Trophoblast cell (in vitro differentiated cells and primary cell): ENCODE results near the gene VAV3.

Experiments used
- DNase-seq, 2 donors: peaks; one replicate each; pipeline ENCODE4 v3.0.0-alpha.2; 2016
- H2AFZ ChIP-seq: 2 replicates; pipeline ENCODE4 v1.6.1; 2013; ENCODE audit warnings: low read length, moderate library complexity, mild to moderate bottlenecking; ENCODE audit not compliant: insufficient read depth, poor library complexity
- H2AK5ac ChIP-seq: 2 replicates; pipeline ENCODE4 v1.6.1; 2013; ENCODE audit warnings: mild to moderate bottlenecking, low read length
- H2BK120ac ChIP-seq: 2 replicates; pipeline ENCODE4 v1.6.1; 2013; ENCODE audit warnings: low read length, mild to moderate bottlenecking, moderate library complexity; ENCODE audit not compliant: insufficient read depth, poor library complexity
- H2BK12ac ChIP-seq: 2 replicates; pipeline ENCODE4 v1.6.1; 2013; ENCODE audit warnings: mild to moderate bottlenecking, low read length, moderate library complexity
- H2BK5ac ChIP-seq: 2 replicates; pipeline ENCODE4 v1.6.1; 2013; ENCODE audit warnings: low read length, low read depth, moderate library complexity, mild to moderate bottlenecking; ENCODE audit not compliant: poor library complexity
- H3K14ac ChIP-seq: 2 replicates; pipeline ENCODE4 v1.6.1; 2013; ENCODE audit warnings: mild to moderate bottlenecking, low read length
- H3K18ac ChIP-seq: 2 replicates; pipeline ENCODE4 v1.6.1; 2013; ENCODE audit warnings: mild to moderate bottlenecking, low read length
- H3K23ac ChIP-seq: 2 replicates; pipeline ENCODE4 v1.6.1; 2013; ENCODE audit warnings: low read length
- H3K27ac ChIP-seq: 2 replicates; pipeline ENCODE4 v1.5.1; 2013; ENCODE audit warnings: low read depth, mild to moderate bottlenecking, inconsistent platforms, low read length, moderate library complexity
- H3K27me3 ChIP-seq: 2 replicates; pipeline ENCODE4 v1.6.1; 2013; ENCODE audit warnings: inconsistent platforms, mild to moderate bottlenecking, low read length, moderate library complexity; ENCODE audit not compliant: insufficient read depth
- H3K36me3 ChIP-seq, 2 experiments: 1 replicate in 1 of 2; 2 replicates in 1 of 2; pipeline ENCODE4 v1.6.1; 2013; ENCODE audit warnings: low read length in 2 of 2, mild to moderate bottlenecking in 2 of 2, moderate library complexity in 1 of 2; ENCODE audit not compliant: insufficient read depth in 2 of 2, control insufficient read depth in 1 of 2
- H3K4ac ChIP-seq: 2 replicates; pipeline ENCODE4 v1.6.1; 2013; ENCODE audit warnings: low read depth, mild to moderate bottlenecking, low read length, moderate library complexity
- H3K4me1 ChIP-seq, 2 experiments: 1 replicate in 1 of 2; 2 replicates in 1 of 2; pipeline ENCODE4 v1.6.1; 2013; ENCODE audit warnings: low read length in 2 of 2, mild to moderate bottlenecking in 2 of 2, moderate library complexity in 1 of 2; ENCODE audit not compliant: insufficient read depth in 2 of 2, control insufficient read depth in 1 of 2
- H3K4me2 ChIP-seq: 2 replicates; pipeline ENCODE4 v1.6.1; 2013; ENCODE audit warnings: inconsistent platforms, mild to moderate bottlenecking, low read length, moderate library complexity
- H3K4me3 ChIP-seq: 2 replicates; pipeline ENCODE4 v1.5.1; 2013; ENCODE audit warnings: mild to moderate bottlenecking, low read depth, low read length, inconsistent platforms
- H3K79me1 ChIP-seq: one replicate; pipeline ENCODE4 v1.6.1; 2013; ENCODE audit warnings: low read length
- H3K79me2 ChIP-seq: 2 replicates; pipeline ENCODE4 v1.6.1; 2013; ENCODE audit warnings: low read length, mild to moderate bottlenecking; ENCODE audit not compliant: control insufficient read depth, insufficient read depth, poor library complexity
- H3K9ac ChIP-seq: 2 replicates; pipeline ENCODE4 v1.6.1; 2013; ENCODE audit warnings: mild to moderate bottlenecking, low read length
- H3K9me3 ChIP-seq: 2 replicates; pipeline ENCODE4 v1.6.1; 2013; ENCODE audit warnings: low read depth, mild to moderate bottlenecking, control low read depth, inconsistent platforms, low read length; ENCODE audit not compliant: insufficient read depth
- H4K12ac ChIP-seq: 2 replicates; pipeline ENCODE4 v1.6.1; 2013; ENCODE audit warnings: low read depth, mild to moderate bottlenecking, low read length, moderate library complexity
- H4K8ac ChIP-seq: 2 replicates; pipeline ENCODE4 v1.6.1; 2013; ENCODE audit warnings: low read depth, mild to moderate bottlenecking, low read length, moderate library complexity
- H4K91ac ChIP-seq: one replicate; pipeline ENCODE4 v1.6.1; 2013; ENCODE audit warnings: low read depth, mild to moderate bottlenecking, low read length, moderate library complexity
- WGBS: extraction: QIAGEN DNeasy Blood & Tissue Kit; methylation state at CpG from one replicate; pipeline ENCODE4 v1.1.7; 2013; ENCODE audit warnings: missing lambda C conversion rate; ENCODE audit not compliant: insufficient read length, insufficient coverage; ENCODE audit errors: extremely low coverage; 5-methylcytosine and 5-hydroxymethylcytosine counted together

Gene VAV3

GRCh38 chr1:107785496-107786202, 179.3 kb downstream of the VAV3 start:
- DNase-seq, result no peak
- Histone ChIP-seq H3K9me3 (no peaks in the 10 kb centered on the region), H3K9ac (no peak overlapping the region), H3K4me3 (no peak overlapping the region), H4K91ac (no peak overlapping the region), H3K18ac (no peak overlapping the region), H3K27ac (no peak overlapping the region), H3K79me1 (no peaks in the 10 kb centered on the region), H3K14ac (no peak overlapping the region), H2AK5ac (no peak overlapping the region), H3K4ac (no peak overlapping the region), H2AFZ (no peak overlapping the region), H4K8ac (no peak overlapping the region), H3K4me2 (no peak overlapping the region), H3K79me2 (no peaks in the 10 kb centered on the region), H2BK12ac (no peak overlapping the region), H3K4me1 (no peaks in the 10 kb centered on the region), H2BK120ac (no peak overlapping the region), H3K27me3 (no peaks in the 10 kb centered on the region), H4K12ac (no peak overlapping the region), H2BK5ac (no peak overlapping the region), H3K36me3 (peaks cover 0 to 2% of the 10 kb centered on the region in 2 experiments), H3K23ac (no peak overlapping the region)
- 100% methylated on average over 1 of the region's 3 CpGs for WGBS

- Histone ChIP-seq H3K4ac (no peak overlapping the region), H3K36me3 (no peaks in the 10 kb centered on the region), H2BK12ac (no peak overlapping the region), H3K14ac (no peak overlapping the region), H3K27me3 (no peaks in the 10 kb centered on the region), H4K8ac (no peak overlapping the region), H3K27ac (no peak overlapping the region), H3K9me3 (no peaks in the 10 kb centered on the region), H2AFZ (no peak overlapping the region), H3K4me3 (no peak overlapping the region), H3K9ac (no peak overlapping the region), H4K12ac (no peak overlapping the region), H2BK120ac (no peak overlapping the region), H3K79me2 (no peaks in the 10 kb centered on the region), H2BK5ac (no peak overlapping the region), H3K4me2 (no peak overlapping the region), H3K23ac (no peak overlapping the region), H3K79me1 (no peaks in the 10 kb centered on the region), H2AK5ac (no peak overlapping the region), H3K4me1 (no peaks in the 10 kb centered on the region), H3K18ac (no peak overlapping the region), H4K91ac (no peak overlapping the region)
- WGBS, result no CpG with 5 or more reads among the region's 6 CpGs
- peak; percentile 34 to 83 for DNase-seq
Observed at GRCh38 chr1:107782217-107782845, 182.6 kb downstream of the VAV3 start.

- Histone ChIP-seq H3K27ac (no peak overlapping the region), H3K4ac (no peak overlapping the region), H4K91ac (no peak overlapping the region), H3K23ac (no peak overlapping the region), H3K9me3 (no peaks in the 10 kb centered on the region), H4K12ac (no peak overlapping the region), H2AFZ (no peak overlapping the region), H3K27me3 (no peaks in the 10 kb centered on the region), H3K14ac (no peak overlapping the region), H3K9ac (no peak overlapping the region), H2AK5ac (no peak overlapping the region), H2BK12ac (no peak overlapping the region), H3K36me3 (no peaks in the 10 kb centered on the region), H3K4me2 (no peak overlapping the region), H2BK5ac (no peak overlapping the region), H3K18ac (no peak overlapping the region), H3K4me1 (no peaks in the 10 kb centered on the region), H3K79me1 (no peaks in the 10 kb centered on the region), H2BK120ac (no peak overlapping the region), H4K8ac (no peak overlapping the region), H3K4me3 (no peak overlapping the region), H3K79me2 (no peaks in the 10 kb centered on the region)
- WGBS, result no CpG with 5 or more reads among the region's 2 CpGs
- no peak for DNase-seq
Observed at GRCh38 chr1:107781245-107781644, 183.7 kb downstream of the VAV3 start.

- Histone ChIP-seq H3K36me3 (no peaks in the 10 kb centered on the region), H4K12ac (no peak overlapping the region), H3K79me1 (no peaks in the 10 kb centered on the region), H2BK120ac (no peak overlapping the region), H4K8ac (no peak overlapping the region), H3K4ac (no peak overlapping the region), H3K18ac (no peak overlapping the region), H3K9ac (no peak overlapping the region), H3K4me2 (no peak overlapping the region), H2AFZ (no peak overlapping the region), H4K91ac (no peak overlapping the region), H3K4me1 (no peaks in the 10 kb centered on the region), H3K79me2 (no peaks in the 10 kb centered on the region), H2BK12ac (no peak overlapping the region), H2AK5ac (no peak overlapping the region), H2BK5ac (no peak overlapping the region), H3K4me3 (no peak overlapping the region), H3K27me3 (no peaks in the 10 kb centered on the region), H3K27ac (no peak overlapping the region), H3K14ac (no peak overlapping the region), H3K9me3 (no peaks in the 10 kb centered on the region), H3K23ac (no peak overlapping the region)
- no peak for DNase-seq
- no CpG with 5 or more reads among the region's 3 CpGs for WGBS
Observed at GRCh38 chr1:107777664-107778047, 187.3 kb downstream of the VAV3 start.
